ENCODE data around the gene FGF9. TPM values are rescaled to one million over a fixed set of nuclear protein-coding genes. Genes with fewer than 3 reads are reported as not detected.

Gene FGF9
- total and polyA plus RNA-seq, 2 donors (not counting 1 experiment from before 2014, with no cell fraction given), result 0.13 to 3.0 TPM

- ChIA-PET POLR2A (no interaction called here), CTCF (no interaction called here)
- WGBS (ENCODE audit: insufficient coverage), result 93% methylated on average over 5 of the region's 5 CpGs
- Histone ChIP-seq H2AFZ (ENCODE audit: insufficient read depth, low read depth, low read length, poor library complexity, severe bottlenecking) (no peak overlapping the region), H3K27me3 (replicated peaks in 1 of 4; ENCODE audit: control extremely low read depth in 1 of 4, control insufficient read depth in 3 of 4, insufficient read depth in 4 of 4, low read length in 3 of 4) (peaks cover 0 to 8% (median 0%) of the 10 kb centered on the region in 4 experiments), H3K4me2 (replicated peaks; ENCODE audit: low read depth, low read length, poor library complexity, severe bottlenecking) (no peak overlapping the region), H3K27ac (ENCODE audit: low read length in 2 of 2) (no peak overlapping the region), H3K4me1 (ENCODE audit: control insufficient read depth in 2 of 2, insufficient read depth in 2 of 2, low read length in 2 of 2) (no peaks in the 10 kb centered on the region), H3K9me3 (ENCODE audit: control extremely low read depth in 1 of 3, control insufficient read depth in 2 of 3, insufficient read depth in 1 of 3, low read length in 2 of 3) (peaks cover 0 to 3% (median 0%) of the 10 kb centered on the region in 3 donors), H4K20me1 (ENCODE audit: control insufficient read depth, insufficient read depth, low read length, poor library complexity, severe bottlenecking) (no peaks in the 10 kb centered on the region), H3K36me3 (replicated peaks in 1 of 2; ENCODE audit: control extremely low read depth in 1 of 2, control insufficient read depth in 1 of 2, extremely low read depth in 1 of 2, insufficient read depth in 2 of 2, low read length in 1 of 2) (no peaks in the 10 kb centered on the region), H3K9ac (ENCODE audit: low read length) (no peak overlapping the region), H3K79me2 (ENCODE audit: control insufficient read depth, insufficient read depth, low read length) (no peaks in the 10 kb centered on the region), H3K4me3 (ENCODE audit: control extremely low read depth in 1 of 5, extremely low read depth in 1 of 5, insufficient read depth in 1 of 5, low read depth in 2 of 5, low read length in 4 of 5) (no peak overlapping the region)
- H3K4me1 Mint-ChIP-seq, result no peaks in the 10 kb centered on the region
- no peak for DNase-seq
- no peaks in the 10 kb centered on the region for H3K9me3 Mint-ChIP-seq (ENCODE audit: insufficient read depth)
- TF ChIP-seq, protein P1, sequence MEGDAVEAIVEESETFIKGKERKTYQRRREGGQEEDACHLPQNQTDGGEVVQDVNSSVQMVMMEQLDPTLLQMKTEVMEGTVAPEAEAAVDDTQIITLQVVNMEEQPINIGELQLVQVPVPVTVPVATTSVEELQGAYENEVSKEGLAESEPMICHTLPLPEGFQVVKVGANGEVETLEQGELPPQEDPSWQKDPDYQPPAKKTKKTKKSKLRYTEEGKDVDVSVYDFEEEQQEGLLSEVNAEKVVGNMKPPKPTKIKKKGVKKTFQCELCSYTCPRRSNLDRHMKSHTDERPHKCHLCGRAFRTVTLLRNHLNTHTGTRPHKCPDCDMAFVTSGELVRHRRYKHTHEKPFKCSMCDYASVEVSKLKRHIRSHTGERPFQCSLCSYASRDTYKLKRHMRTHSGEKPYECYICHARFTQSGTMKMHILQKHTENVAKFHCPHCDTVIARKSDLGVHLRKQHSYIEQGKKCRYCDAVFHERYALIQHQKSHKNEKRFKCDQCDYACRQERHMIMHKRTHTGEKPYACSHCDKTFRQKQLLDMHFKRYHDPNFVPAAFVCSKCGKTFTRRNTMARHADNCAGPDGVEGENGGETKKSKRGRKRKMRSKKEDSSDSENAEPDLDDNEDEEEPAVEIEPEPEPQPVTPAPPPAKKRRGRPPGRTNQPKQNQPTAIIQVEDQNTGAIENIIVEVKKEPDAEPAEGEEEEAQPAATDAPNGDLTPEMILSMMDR (IDR thresholded peaks at IDR 0.05), result no peak
- TF ChIP-seq EZH2 (IDR thresholded peaks at IDR 0.05; ENCODE audit: borderline replicate concordance, insufficient read depth, low read depth, low read length, poor library complexity, severe bottlenecking), result no peak
- no peak for ATAC-seq (ENCODE audit: low read depth)
- no peaks in the 10 kb centered on the region for H3K27me3 Mint-ChIP-seq
- H3K4me3 Mint-ChIP-seq, result no peak overlapping the region
- H3K27ac Mint-ChIP-seq, result no peak overlapping the region
- intact Hi-C loops (cut with micrococcal nuclease), result no loop called here
These were observed 67.8 kb downstream of the FGF9 start for GRCh38 chr13:21738630-21739029.

DNA sequence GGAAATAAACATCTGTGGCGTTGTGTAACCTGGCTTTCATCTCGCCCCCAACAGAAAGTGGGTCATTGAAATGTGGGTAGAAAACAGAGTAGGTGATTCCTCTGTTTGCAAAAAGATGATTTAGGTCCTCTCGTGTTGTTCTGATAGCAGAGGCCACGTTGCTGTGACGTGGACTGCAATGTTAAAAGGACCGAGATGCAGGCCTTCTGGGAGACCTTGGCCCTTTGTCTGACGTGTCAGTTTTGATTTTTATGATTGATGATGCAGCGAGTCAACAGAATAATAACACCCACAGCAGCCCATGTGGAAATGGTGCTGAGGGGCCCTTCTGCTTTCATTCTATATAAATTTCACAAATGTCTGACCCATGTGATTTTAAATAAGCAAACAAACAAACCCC lies 68.9 kb downstream of the FGF9 start:
- Histone ChIP-seq H4K20me1 (ENCODE audit: control insufficient read depth, insufficient read depth, low read length, poor library complexity, severe bottlenecking) (no peaks in the 10 kb centered on the region), H3K27me3 (replicated peaks in 1 of 4; ENCODE audit: control extremely low read depth in 1 of 4, control insufficient read depth in 3 of 4, insufficient read depth in 4 of 4, low read length in 3 of 4) (peaks cover 0 to 8% (median 0%) of the 10 kb centered on the region in 4 experiments), H3K4me2 (replicated peaks; ENCODE audit: low read depth, low read length, poor library complexity, severe bottlenecking) (no peak overlapping the region), H3K4me3 (ENCODE audit: control extremely low read depth in 1 of 5, extremely low read depth in 1 of 5, insufficient read depth in 1 of 5, low read depth in 2 of 5, low read length in 4 of 5) (no peak overlapping the region), H3K9me3 (ENCODE audit: control extremely low read depth in 1 of 3, control insufficient read depth in 2 of 3, insufficient read depth in 1 of 3, low read length in 2 of 3) (peaks cover 0 to 2% (median 0%) of the 10 kb centered on the region in 3 donors), H3K27ac (ENCODE audit: low read length in 2 of 2) (no peak overlapping the region), H3K36me3 (replicated peaks in 1 of 2; ENCODE audit: control extremely low read depth in 1 of 2, control insufficient read depth in 1 of 2, extremely low read depth in 1 of 2, insufficient read depth in 2 of 2, low read length in 1 of 2) (no peaks in the 10 kb centered on the region), H3K79me2 (ENCODE audit: control insufficient read depth, insufficient read depth, low read length) (no peaks in the 10 kb centered on the region), H3K9ac (ENCODE audit: low read length) (no peak overlapping the region), H3K4me1 (ENCODE audit: control insufficient read depth in 2 of 2, insufficient read depth in 2 of 2, low read length in 2 of 2) (no peaks in the 10 kb centered on the region), H2AFZ (ENCODE audit: insufficient read depth, low read depth, low read length, poor library complexity, severe bottlenecking) (no peak overlapping the region)
- ChIA-PET POLR2A (no interaction called here), CTCF (no interaction called here)
- intact Hi-C loops (cut with micrococcal nuclease), result no loop called here
- ATAC-seq (ENCODE audit: low read depth) (no peak), DNase-seq (no peak)
- Mint-ChIP-seq H3K27ac (no peak overlapping the region), H3K4me3 (no peak overlapping the region), H3K9me3 (ENCODE audit: insufficient read depth) (no peaks in the 10 kb centered on the region), H3K27me3 (no peaks in the 10 kb centered on the region), H3K4me1 (no peaks in the 10 kb centered on the region)
- 85% methylated on average over 4 of the region's 8 CpGs for WGBS (ENCODE audit: insufficient coverage)
- TF ChIP-seq EZH2 (IDR thresholded peaks at IDR 0.05; ENCODE audit: borderline replicate concordance, insufficient read depth, low read depth, low read length, poor library complexity, severe bottlenecking), result no peak
- TF ChIP-seq, protein P1 (IDR thresholded peaks at IDR 0.05), result no peak
